Esophagus squamous epithelium (tissue), 5 donors: ENCODE data around the gene C2orf78. TPM values are rescaled to one million over a fixed set of nuclear protein-coding genes. Genes with fewer than 3 reads are reported as not detected.

Experiments
- DNase-seq: peaks from one replicate; lab custom pipeline; 2025; lab: John Stamatoyannopoulos, UW
- H3K27ac ChIP-seq, 4 donors: fragments of 200-600 bp; sonication (generic); one replicate each; pipeline ENCODE4 v1.5.1; 2016 to 2019; ENCODE audit warnings: mild to moderate bottlenecking in 1 of 4
- H3K27me3 ChIP-seq, 4 donors: fragments of 200-600 bp; sonication (generic); 1 replicate in 3 of 4; 2 replicates in 1 of 4; pipeline versions ENCODE4 v1.5.1 to v1.6.0; 2017 to 2021; ENCODE audit warnings: antibody characterized with exemption in 1 of 4
- H3K36me3 ChIP-seq, 3 donors: fragments of 200-600 bp; sonication (generic); one replicate each; pipeline ENCODE4 v1.5.1; 2016 to 2019
- H3K4me1 ChIP-seq, 3 donors: fragments of 200-600 bp; sonication (generic); one replicate each; pipeline ENCODE4 v1.5.1; 2017 to 2019
- H3K4me3 ChIP-seq, 4 donors: fragments of 200-600 bp; sonication (generic); 1 replicate in 3 of 4; 2 replicates in 1 of 4; pipeline ENCODE4 v1.5.1; 2016 to 2019; ENCODE audit warnings: mild to moderate bottlenecking in 2 of 4, moderate library complexity in 1 of 4
- H3K9me3 ChIP-seq, 3 donors: fragments of 200-600 bp; sonication (generic); one replicate each; pipeline ENCODE4 v1.5.1; 2016 to 2019
- CTCF ChIP-seq, 6 experiments: fragments of 450-650 bp in 4 of 6; fragments of 200-600 bp in 2 of 6; sonication (generic) in 2 of 6; IDR thresholded peaks; one replicate each; pipeline ENCODE4 v1.5.1; 2016 to 2019; ENCODE audit warnings: antibody characterized with exemption in 6 of 6, mild to moderate bottlenecking in 4 of 6, moderate library complexity in 4 of 6
- POLR2A ChIP-seq, 4 donors: fragments of 450-650 bp; IDR thresholded peaks; one replicate each; pipeline ENCODE4 v1.6.1; 2017; ENCODE audit warnings: antibody characterized with exemption in 4 of 4, mild to moderate bottlenecking in 4 of 4, moderate library complexity in 3 of 4
- WGBS, 2 donors: methylation state at CpG; one replicate each; pipeline ENCODE4 v1.1.5; 2018; 5-methylcytosine and 5-hydroxymethylcytosine counted together
- intact Hi-C: fragments of 100-400 bp; cut with DNase I; formaldehyde crosslinking; loops from one replicate; pipeline ENCODE4 v1.15.0; 2022
- total RNA-seq, 4 donors: library from RNA; depleted of rRNA; stranded (reverse); fragments of >200 nt; gene quantifications; one replicate each; pipeline ENCODE4 v1.1.0, GENCODE V29; 2016
- donor health status: DM: yes; HTN: yes; CAD: no.

C2orf78 gene
- total RNA-seq, 4 donors from 2014 or later, result not detected

GRCh38 chr2:73832930-73833329 is 48.9 kb downstream of the C2orf78 start:
- Histone ChIP-seq H3K4me3 (no peak overlapping the region), H3K36me3 (peaks cover 5 to 51% (median 9%) of the 10 kb centered on the region in 3 donors), H3K9me3 (no peaks in the 10 kb centered on the region), H3K27me3 (no peaks in the 10 kb centered on the region), H3K27ac (peak overlapping the region in 2 of 4 donors; percentile 93 to 99), H3K4me1 (peaks cover 22 to 53% (median 25%) of the 10 kb centered on the region in 3 donors)
- no peak for TF ChIP-seq POLR2A (IDR thresholded peaks at IDR 0.05)
- intact Hi-C loops, result no loop called here
- no peak for DNase-seq

GRCh38 chr2:73836141-73836943 is 52.4 kb downstream of the C2orf78 start:
- Histone ChIP-seq H3K4me3 (no peak overlapping the region), H3K27me3 (no peaks in the 10 kb centered on the region), H3K36me3 (peaks cover 5 to 82% (median 9%) of the 10 kb centered on the region in 3 donors), H3K9me3 (no peaks in the 10 kb centered on the region), H3K4me1 (peaks cover 2 to 32% (median 5%) of the 10 kb centered on the region in 3 donors), H3K27ac (peak overlapping the region in 3 of 4 donors; percentile 39 to 69 (median 57))
- DNase-seq, result no peak
- intact Hi-C loops, result no loop called here
- WGBS, 2 donors, result 69 to 89% methylated on average over 3 to 7 of the region's 17 CpGs
- TF ChIP-seq CTCF (IDR thresholded peaks at IDR 0.05) (no peak), POLR2A (IDR thresholded peaks at IDR 0.05) (no peak)

GRCh38 chr2:73837847-73838585 is 54.0 kb downstream of the C2orf78 start:
- no peak overlapping the region for H3K4me3 ChIP-seq
- no peak for TF ChIP-seq POLR2A (IDR thresholded peaks at IDR 0.05)
- no peak for TF ChIP-seq CTCF (IDR thresholded peaks at IDR 0.05)
- intact Hi-C loops, result no loop called here
- no peak for DNase-seq
- H3K27ac ChIP-seq, result peak overlapping the region; percentile 49 to 81 (median 72)
- no peaks in the 10 kb centered on the region for H3K27me3 ChIP-seq
- peaks cover 0 to 15% (median 0%) of the 10 kb centered on the region in 3 donors for H3K4me1 ChIP-seq
- WGBS, 2 donors, result 76 to 80% methylated on average over 4 of the region's 4 CpGs
- H3K9me3 ChIP-seq, result no peaks in the 10 kb centered on the region
- peaks cover 0 to 87% (median 9%) of the 10 kb centered on the region in 3 donors for H3K36me3 ChIP-seq

GRCh38 chr2:73838889-73839534 is 55.0 kb downstream of the C2orf78 start:
- Histone ChIP-seq H3K9me3 (no peaks in the 10 kb centered on the region), H3K27me3 (no peaks in the 10 kb centered on the region), H3K4me1 (peaks cover 0 to 12% (median 0%) of the 10 kb centered on the region in 3 donors), H3K4me3 (peak overlapping the region in 1 of 4 donors; percentile 7), H3K36me3 (peaks cover 0 to 87% (median 5%) of the 10 kb centered on the region in 3 donors), H3K27ac (peak overlapping the region; percentile 49 to 81 (median 72))
- no peak for DNase-seq
- intact Hi-C loops, result no loop called here
- WGBS, 2 donors, result 50 to 60% methylated on average over 1 to 2 of the region's 2 CpGs
- TF ChIP-seq POLR2A (IDR thresholded peaks at IDR 0.05) (no peak), CTCF (IDR thresholded peaks at IDR 0.05) (no peak)

GRCh38 chr2:73839653-73840411 is 55.8 kb downstream of the C2orf78 start:
- no peak overlapping the region for H3K4me3 ChIP-seq
- intact Hi-C loops, result no loop called here
- peaks cover 0 to 12% (median 0%) of the 10 kb centered on the region in 3 donors for H3K4me1 ChIP-seq
- no peaks in the 10 kb centered on the region for H3K9me3 ChIP-seq
- H3K27ac ChIP-seq, result peak overlapping the region; percentile 49 to 81 (median 72)
- H3K27me3 ChIP-seq, result no peaks in the 10 kb centered on the region
- TF ChIP-seq CTCF (IDR thresholded peaks at IDR 0.05) (no peak), POLR2A (IDR thresholded peaks at IDR 0.05) (no peak)
- no peak for DNase-seq
- 75 to 81% methylated on average over 3 of the region's 3 CpGs for WGBS, 2 donors
- peaks cover 0 to 89% (median 7%) of the 10 kb centered on the region in 3 donors for H3K36me3 ChIP-seq
